HEK293 (cell line): ENCODE measurements around the gene TJP3.

Source experiments
- TCF7L2 ChIP-seq: IDR thresholded peaks from 2 replicates; pipeline ENCODE4 v1.6.1; 2011; ENCODE audit warnings: low read depth, mild to moderate bottlenecking, inconsistent platforms, low read length, moderate library complexity, borderline replicate concordance
- ZBTB6 ChIP-seq: fragments of 450-650 bp; formaldehyde crosslinking; IDR thresholded peaks from 2 replicates; pipeline ENCODE4 v1.5.1; 2017; ENCODE audit warnings: missing biosample characterization, missing genetic modification characterization

GRCh38 chr19:3743486-3743885 is 35.3 kb downstream of the TJP3 start:
- no peak for TF ChIP-seq ZBTB6
- no peak for TF ChIP-seq TCF7L2
